HG03469 (cell line): ENCODE data around the gene DOC2A.
"Not testable (repeated sequence)": the region's sequence is repeated elsewhere in the genome, so short reads cannot be mapped to it uniquely, and the experiment has no call there.

ENCODE experiments used
- ATAC-seq: cut with Tn5 transposase; IDR thresholded peaks from one replicate; pipeline ENCODE4 v1.9.1; 2021; ENCODE audit warnings: mild to moderate bottlenecking, moderate library complexity, moderate number of reproducible peaks; ENCODE audit not compliant: unreplicated experiment

Gene DOC2A

DNA sequence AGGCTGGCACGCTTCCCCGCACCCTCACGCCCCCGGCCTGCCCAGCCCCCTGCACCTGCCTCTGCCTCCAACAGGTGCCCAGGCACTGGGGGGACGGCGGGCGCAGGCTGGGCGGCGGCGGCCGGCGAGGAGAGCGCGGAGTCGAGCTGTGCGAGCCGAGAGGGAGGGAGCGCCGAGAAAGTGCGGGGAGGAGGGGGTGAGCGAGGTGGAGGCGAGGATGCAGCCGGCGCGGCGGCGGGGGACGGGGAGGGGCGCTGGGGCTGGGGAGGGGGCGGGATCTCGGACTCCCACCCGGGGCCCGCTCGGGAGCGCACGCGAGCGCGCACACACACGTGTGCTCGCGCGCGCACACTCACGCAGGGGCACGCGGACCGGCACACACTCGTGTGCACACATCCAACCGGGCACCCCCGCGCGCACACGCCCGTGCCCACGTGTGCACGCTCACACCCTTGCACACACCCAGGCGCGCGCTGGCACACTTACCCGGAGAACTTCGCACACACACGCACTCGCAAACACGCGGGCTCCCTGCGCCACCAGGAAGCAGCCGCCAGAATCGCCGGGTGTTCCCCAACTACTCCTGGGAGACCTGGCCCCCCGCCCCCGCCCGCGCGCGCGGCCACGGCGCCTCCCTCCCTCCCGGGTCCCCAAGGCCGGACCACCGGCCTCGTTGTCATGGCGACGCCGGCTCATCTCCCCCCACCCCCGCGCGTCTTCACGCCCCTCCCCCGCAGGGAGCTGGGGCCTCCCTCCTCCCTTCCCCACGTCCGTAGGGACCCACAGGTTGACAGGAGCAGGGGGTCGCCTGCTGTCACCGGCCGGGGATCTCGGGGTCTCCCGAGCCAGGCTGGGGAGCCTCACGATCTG is at the start of gene DOC2A:
Gene DOC2A (minus strand): TSS at position 184 of the 870 bp plus-strand sequence. CDS start 805 bp downstream, outside the sequence.
- ATAC-seq = no peak

DNA sequence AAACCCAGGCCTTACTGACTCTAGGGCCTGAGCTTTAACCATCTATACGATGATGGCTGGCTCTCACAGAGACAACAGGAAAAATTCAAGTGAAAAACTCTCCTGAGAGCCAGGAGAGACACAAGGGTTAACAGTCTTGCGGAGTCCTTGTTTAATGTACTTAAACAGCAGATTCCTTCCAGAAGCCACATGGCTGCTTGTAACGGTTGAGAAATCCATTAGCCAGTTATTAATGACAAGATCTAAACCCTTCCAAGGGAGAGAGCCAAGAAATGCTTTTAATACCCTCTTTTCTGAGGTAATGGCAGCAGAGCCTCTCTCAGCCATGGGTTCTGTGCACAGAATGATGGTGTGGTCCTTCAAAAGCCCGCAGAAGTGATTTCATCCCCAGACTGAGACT is 49.5 kb upstream of the DOC2A start:
- no peak for ATAC-seq

GRCh38 chr16:30054959-30055553 is 44.2 kb upstream of the DOC2A start:
- no peak for ATAC-seq

DNA sequence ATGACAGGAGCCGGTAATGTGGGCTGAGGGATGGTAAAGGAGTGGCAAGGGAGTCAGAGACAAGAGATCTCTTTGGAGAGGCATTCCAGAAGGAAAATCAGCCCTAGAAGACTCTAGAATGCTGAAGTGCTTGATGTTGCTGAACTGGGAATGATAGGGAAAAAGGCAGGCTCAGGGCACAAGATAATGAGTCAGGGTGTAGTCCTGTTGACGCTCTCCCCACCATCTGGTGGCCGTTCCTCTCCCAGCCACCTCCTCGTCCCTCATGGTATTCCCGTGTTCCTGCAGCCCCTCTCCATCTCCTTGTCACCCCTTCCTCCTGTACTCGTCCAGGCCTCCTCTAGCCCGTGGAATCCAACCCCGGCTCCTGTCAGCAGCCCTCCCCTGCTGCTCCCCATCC is 43.6 kb upstream of the DOC2A start:
- no peak for ATAC-seq

DNA sequence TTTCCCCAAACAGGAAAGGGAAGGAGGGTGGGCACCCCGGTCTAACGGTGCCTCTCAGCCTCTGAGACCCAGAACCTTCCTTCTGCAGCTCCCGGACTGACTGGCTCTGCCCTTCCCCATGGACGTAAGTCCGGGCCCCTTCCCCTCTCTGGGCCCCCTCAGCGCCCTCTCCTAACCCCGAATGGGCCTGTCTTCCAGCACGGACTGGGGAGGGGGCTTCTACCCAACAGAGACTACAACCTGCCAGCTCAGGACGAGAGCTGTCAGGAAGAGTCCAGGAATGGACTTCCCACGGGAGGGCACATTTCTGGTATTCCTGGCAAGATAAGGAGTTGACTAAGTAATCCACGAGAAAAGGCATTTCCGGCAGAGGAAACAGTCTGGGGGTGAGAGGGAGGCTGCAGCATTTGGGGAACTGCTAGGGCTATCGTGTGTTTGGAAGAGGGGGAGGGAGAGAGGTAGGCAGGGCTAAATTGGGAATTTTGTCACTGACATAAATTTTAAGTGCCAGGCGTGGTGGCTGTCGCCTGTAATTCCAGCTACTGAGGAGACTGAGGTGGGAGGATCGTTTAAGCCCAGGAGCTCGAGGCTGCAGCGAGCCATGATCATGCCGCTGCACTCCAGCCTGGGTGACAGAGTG is 42.7 kb upstream of the DOC2A start:
- ATAC-seq = no peak

DNA sequence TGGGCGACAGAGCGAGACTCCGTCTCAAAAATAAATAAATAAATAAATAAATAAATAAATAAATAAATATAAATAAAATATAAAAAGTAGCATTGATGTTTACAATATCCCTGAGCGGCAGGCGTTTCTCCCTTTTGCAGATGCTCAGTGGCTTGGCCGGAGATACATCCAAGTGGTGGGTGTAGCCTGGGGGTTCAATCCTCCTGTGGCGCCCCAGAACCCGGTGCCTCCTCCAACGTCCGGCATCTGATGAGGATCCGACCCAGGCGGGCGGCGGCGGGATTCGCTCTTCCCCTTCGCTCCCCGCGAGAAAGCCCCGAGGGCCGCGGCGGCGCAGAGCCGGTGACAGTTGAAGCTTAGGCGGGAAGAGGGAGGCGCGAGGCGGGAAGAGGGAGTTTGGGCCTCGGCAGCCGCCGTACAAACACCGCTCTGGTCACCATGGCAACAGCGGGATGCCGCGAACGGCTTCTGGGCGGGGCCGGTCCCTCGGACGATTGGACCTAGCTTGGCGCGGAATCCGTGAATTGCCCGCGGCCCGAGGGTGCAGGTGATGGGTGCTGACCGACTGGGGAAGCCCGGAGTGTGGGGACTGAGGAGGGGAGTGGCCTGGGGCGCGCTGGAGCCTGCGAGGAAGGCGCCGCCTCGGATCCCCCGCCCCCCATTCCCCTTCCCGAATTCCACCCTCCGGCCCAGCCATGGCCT is 42.0 kb upstream of the DOC2A start:
- ATAC-seq = no peak

DNA sequence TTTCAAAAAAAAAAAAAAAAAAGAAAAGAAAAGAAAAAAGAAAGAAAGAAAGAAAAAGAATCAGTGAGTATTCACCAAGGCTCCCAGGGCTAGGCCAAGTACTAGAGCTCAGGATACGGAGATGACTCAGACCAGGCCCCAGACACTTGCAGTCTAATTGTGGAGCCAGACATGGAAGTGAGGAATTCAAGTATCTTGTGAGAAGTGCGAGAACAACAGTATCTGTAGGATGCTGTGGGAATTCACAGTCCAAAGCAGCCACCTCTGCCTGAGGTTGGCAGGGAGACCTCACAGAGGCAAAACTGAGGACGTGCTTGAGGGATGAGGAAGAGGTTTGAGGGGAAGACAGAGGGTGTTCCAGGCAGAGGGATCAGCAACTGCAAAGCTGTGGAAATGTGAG is 40.7 kb upstream of the DOC2A start:
- no peak for ATAC-seq

GRCh38 chr16:30049871-30050270 is 39.0 kb upstream of the DOC2A start:
- ATAC-seq = no peak

DNA sequence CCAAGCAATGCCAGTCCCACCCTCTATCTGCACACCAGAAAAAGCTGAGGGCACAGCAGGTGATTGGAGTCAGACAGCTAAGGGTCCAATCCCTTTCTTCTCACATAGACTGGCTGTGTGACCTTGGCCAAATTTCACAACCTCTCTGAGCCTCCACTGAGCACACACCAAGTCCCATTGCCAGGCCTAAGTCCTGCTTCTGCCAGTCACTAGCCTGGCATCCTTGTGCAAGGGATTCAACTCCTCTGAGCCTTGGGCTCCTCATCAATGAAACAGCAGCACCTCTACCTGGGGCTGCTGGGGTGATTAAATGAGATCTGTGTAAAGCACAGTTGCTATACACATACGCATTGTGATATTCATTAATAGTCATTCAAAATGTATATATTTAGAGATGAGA is 35.8 kb upstream of the DOC2A start:
- no peak for ATAC-seq

DNA sequence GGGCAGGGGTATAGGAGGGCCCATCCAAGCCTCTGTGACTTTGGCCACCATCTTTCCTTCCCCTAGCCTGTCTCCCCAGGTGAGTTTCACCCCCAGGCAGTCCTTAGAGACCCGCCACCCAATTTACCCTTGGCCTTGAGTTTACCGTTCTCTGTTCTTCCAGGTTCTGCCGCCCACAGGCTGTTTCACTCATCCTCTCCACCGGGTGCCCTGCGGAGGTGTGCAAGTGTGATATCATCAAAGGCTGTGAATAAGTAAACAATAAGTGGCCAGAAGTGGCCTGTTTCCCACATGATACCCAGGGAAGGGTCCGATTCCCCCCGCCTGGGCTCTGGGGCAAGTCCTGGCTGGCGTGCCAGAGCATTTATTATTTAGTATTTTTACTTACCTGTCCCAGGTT is 35.4 kb upstream of the DOC2A start:
- ATAC-seq = no peak

DNA sequence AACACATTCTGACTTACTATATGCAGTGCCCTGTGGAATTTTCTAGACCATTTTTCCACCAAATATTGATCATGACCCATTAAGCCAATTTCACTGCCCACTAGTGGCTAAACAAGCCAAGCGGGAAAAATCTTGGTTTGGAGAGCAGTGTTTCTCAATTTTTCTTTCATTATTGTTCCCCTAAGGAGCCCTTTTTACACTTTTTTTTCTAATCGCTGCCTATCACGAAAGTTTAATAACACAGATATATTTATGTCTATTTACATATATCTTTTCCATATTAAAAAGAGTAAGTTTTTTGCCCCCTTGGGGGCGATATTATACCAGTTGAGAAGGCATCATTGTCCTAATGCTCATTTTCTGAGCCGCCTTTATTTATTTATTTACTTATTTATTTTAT is 31.0 kb upstream of the DOC2A start:
- no peak for ATAC-seq

DNA sequence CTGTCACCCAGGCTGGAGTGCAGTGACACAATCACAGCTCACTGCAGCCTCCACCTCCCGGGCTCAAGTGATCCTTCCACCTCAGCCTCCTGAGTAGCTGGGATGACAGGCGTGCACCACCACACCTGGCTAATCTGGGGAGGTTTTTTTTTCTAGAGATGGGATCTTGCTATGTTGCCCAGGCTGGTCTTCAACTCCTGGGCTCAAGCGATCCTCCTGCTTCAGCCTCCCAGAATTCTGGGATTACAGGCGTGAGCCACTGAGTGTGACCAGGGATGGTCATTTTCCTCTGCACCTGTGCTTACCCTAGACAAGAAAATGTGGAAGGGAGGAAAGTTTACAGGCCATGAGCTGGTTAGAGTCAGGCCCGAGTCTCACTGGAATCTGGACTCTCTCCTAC is 29.9 kb upstream of the DOC2A start:
- not testable (repeated sequence) for ATAC-seq

DNA sequence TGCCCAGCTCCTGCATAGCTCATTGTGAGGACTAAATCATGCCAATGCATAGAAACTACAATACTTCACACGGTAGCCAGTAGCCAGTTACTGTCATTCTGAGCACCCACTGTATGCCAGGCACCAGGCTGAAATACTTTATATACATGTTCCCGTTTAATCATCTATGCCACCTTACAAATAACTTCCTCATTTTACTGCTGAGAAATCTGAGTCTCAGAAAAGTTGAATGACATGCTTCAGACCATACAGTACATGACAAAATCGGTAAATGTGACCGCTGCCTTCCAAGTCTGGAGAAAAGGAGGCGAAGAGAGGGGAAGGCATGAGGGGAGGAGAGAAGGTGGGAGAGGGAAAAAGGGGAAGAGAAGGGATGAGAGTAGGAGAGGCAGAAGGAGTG is 29.4 kb upstream of the DOC2A start:
- no peak for ATAC-seq

- ATAC-seq = no peak
These were observed 22.4 kb upstream of the DOC2A start for GRCh38 chr16:30033270-30033669.

GRCh38 chr16:30032083-30032819 is 21.4 kb upstream of the DOC2A start:
- no peak for ATAC-seq

- no peak for ATAC-seq
These were observed 20.7 kb upstream of the DOC2A start for GRCh38 chr16:30031477-30031918.

- ATAC-seq = no peak
These were observed 20.1 kb upstream of the DOC2A start, which contains the start of gene TLCD3B for GRCh38 chr16:30030841-30031413. Gene TLCD3B, minus strand, starts transcription at chr16:30031271. Its CDS starts 744 bp downstream, at chr16:30030527.

DNA sequence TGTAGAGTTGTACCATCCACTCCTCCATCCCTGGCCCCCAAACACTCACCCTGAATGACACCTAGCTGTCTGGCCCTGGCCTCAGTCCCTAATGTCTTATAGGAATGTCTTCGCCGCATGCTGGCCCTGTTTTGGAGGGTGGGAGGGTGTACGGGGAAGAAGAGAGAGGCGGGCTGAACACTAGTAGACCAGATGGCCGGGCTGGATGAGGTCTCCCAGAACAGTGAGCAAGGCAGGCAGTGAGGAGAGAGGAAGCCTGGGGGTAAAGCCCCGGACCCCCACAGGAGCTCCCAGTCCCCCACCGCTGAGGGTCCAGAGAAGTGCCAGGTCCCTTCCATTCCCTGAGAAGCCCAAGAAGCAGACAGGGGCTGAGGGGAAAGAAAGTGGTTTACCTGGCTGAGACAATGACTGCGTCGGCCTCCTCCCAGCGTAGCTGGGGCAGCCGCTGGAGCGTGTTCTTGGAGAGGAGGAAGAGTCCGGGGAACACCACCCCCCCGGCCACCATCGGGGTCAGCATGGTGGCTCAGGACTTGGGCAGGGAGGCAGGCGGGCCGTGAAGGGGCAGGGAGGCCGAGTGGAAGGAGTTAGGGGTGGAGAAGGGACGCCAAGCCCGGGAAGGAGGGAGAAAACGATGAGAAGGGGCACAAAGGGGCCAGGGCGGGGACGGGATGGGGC is 19.3 kb upstream of the DOC2A start:
- ATAC-seq = no peak

DNA sequence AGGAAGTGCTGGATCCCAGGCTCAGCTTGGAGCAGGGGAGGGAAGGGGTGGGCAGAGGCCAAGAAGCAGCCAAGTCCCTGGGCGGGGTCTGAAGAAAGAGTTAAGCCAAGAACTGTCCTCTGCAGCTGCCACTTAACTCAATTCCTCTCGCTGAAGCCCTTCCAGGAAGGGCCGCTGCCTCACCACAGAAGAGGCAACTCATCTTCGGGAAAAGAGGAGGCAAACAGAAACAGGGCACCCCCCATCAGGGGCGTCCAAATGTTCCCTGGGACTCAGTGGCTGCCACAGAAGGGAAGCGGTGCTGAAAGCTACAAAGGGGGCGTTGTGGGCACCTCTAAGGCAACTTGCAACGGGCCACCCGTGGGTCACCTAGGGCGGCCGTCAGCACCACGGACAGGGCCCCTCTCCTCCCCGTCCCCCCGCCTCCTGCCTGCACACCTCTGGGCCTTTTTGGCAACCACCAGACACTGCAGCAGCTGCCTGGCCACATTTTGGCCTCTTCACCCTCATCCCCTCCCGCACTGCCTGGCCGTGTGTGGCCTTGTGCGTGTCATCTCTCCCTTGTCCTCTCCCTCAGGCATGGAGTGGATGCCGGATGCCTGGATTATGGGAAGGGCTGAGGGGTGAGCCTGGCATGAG is 17.7 kb upstream of the DOC2A start:
- ATAC-seq = no peak
